ENCODE results near the gene KCNIP1.

The KCNIP1 gene

GRCh38 chr5:170546282-170546681, 42.5 kb downstream of the KCNIP1 start:
- TF ChIP-seq FOXM1 (IDR thresholded peaks at IDR 0.05; ENCODE audit: borderline replicate concordance, low read depth) (no peak), EGR1 (IDR thresholded peaks at IDR 0.05) (no peak), REST (IDR thresholded peaks at IDR 0.05; ENCODE audit: low read depth) (no peak), EP300 (IDR thresholded peaks at IDR 0.05; ENCODE audit: borderline replicate concordance) (peak; percentile 55; the same call in 1 of the 2 replicates), TCF12 (IDR thresholded peaks at IDR 0.05; ENCODE audit: low read depth) (peak; percentile 58), TEAD4 (IDR thresholded peaks at IDR 0.05) (peak; percentile 49; the same call in 1 of the 2 replicates), RAD21 (IDR thresholded peaks at IDR 0.05; ENCODE audit: low read depth) (0 out of 2 replicates have a peak, but pooled peaks have one; percentile 1), NFIC (IDR thresholded peaks at IDR 0.05) (peak; percentile 75), MAX (IDR thresholded peaks at IDR 0.05) (no peak), YY1 (IDR thresholded peaks at IDR 0.05; ENCODE audit: low read depth) (no peak), USF1 (IDR thresholded peaks at IDR 0.05) (no peak)

GRCh38 chr5:170551076-170551475, 47.3 kb downstream of the KCNIP1 start:
- no peak for TF ChIP-seq USF1 (IDR thresholded peaks at IDR 0.05)
- no peak for TF ChIP-seq RAD21 (IDR thresholded peaks at IDR 0.05; ENCODE audit: low read depth)
- TF ChIP-seq EGR1 (IDR thresholded peaks at IDR 0.05) = no peak
- no peak for TF ChIP-seq MAX (IDR thresholded peaks at IDR 0.05)
- no peak for TF ChIP-seq TEAD4 (IDR thresholded peaks at IDR 0.05)
- TF ChIP-seq NFIC (IDR thresholded peaks at IDR 0.05) = no peak
- TF ChIP-seq ZBTB7A (IDR thresholded peaks at IDR 0.05; ENCODE audit: low read depth) = no peak
- TF ChIP-seq YY1 (IDR thresholded peaks at IDR 0.05; ENCODE audit: low read depth) = no peak
- no peak for TF ChIP-seq TAF1 (IDR thresholded peaks at IDR 0.05; ENCODE audit: low read depth)
- no peak for TF ChIP-seq EP300 (IDR thresholded peaks at IDR 0.05; ENCODE audit: borderline replicate concordance)
- TF ChIP-seq CEBPB (IDR thresholded peaks at IDR 0.05) = no peak

- TF ChIP-seq TAF1 (IDR thresholded peaks at IDR 0.05; ENCODE audit: low read depth) (no peak), TEAD4 (IDR thresholded peaks at IDR 0.05) (no peak), NFIC (IDR thresholded peaks at IDR 0.05) (no peak), REST (IDR thresholded peaks at IDR 0.05; ENCODE audit: low read depth) (no peak)
Observed at GRCh38 chr5:170551622-170552021, 47.8 kb downstream of the KCNIP1 start.

- TF ChIP-seq REST (IDR thresholded peaks at IDR 0.05; ENCODE audit: low read depth) = peak; percentile 76
- TF ChIP-seq CEBPB (IDR thresholded peaks at IDR 0.05) = no peak
- peak; percentile 17; the same call in 1 of the 2 replicates for TF ChIP-seq RAD21 (IDR thresholded peaks at IDR 0.05; ENCODE audit: low read depth)
Observed at GRCh38 chr5:170552621-170553115, 48.8 kb downstream of the KCNIP1 start.

- TF ChIP-seq RAD21 (IDR thresholded peaks at IDR 0.05; ENCODE audit: low read depth) = no peak
- no peak for TF ChIP-seq EP300 (IDR thresholded peaks at IDR 0.05; ENCODE audit: borderline replicate concordance)
- TF ChIP-seq EGR1 (IDR thresholded peaks at IDR 0.05) = no peak
- TF ChIP-seq CEBPB (IDR thresholded peaks at IDR 0.05) = no peak
- no peak for TF ChIP-seq USF1 (IDR thresholded peaks at IDR 0.05)
- no peak for TF ChIP-seq YY1 (IDR thresholded peaks at IDR 0.05; ENCODE audit: low read depth)
- TF ChIP-seq MAX (IDR thresholded peaks at IDR 0.05) = no peak
- TF ChIP-seq REST (IDR thresholded peaks at IDR 0.05; ENCODE audit: low read depth) = no peak
- no peak for TF ChIP-seq NFIC (IDR thresholded peaks at IDR 0.05)
- no peak for TF ChIP-seq FOXM1 (IDR thresholded peaks at IDR 0.05; ENCODE audit: borderline replicate concordance, low read depth)
- TF ChIP-seq TCF12 (IDR thresholded peaks at IDR 0.05; ENCODE audit: low read depth) = no peak
- TF ChIP-seq TEAD4 (IDR thresholded peaks at IDR 0.05) = no peak
- no peak for TF ChIP-seq CREB1 (IDR thresholded peaks at IDR 0.05; ENCODE audit: low read depth)
- no peak for TF ChIP-seq ZBTB7A (IDR thresholded peaks at IDR 0.05; ENCODE audit: low read depth)
- no peak for TF ChIP-seq TAF1 (IDR thresholded peaks at IDR 0.05; ENCODE audit: low read depth)
Observed at GRCh38 chr5:170553218-170553617, 49.4 kb downstream of the KCNIP1 start.

All from Ishikawa (cell line).